T-helper 9 cell (primary cell): ENCODE data around the gene VWF.

Experiments
- DNase-seq: peaks from one replicate; pipeline ENCODE4 v3.0.0-alpha.2; 2020

VWF gene

GRCh38 chr12:5973461-5974115, 150.9 kb downstream of the VWF start:
- no peak for DNase-seq

- no peak for DNase-seq
Measured at GRCh38 chr12:5972387-5972786, 152.1 kb downstream of the VWF start.

GRCh38 chr12:5971194-5971850, 153.1 kb downstream of the VWF start:
- DNase-seq = no peak

DNA sequence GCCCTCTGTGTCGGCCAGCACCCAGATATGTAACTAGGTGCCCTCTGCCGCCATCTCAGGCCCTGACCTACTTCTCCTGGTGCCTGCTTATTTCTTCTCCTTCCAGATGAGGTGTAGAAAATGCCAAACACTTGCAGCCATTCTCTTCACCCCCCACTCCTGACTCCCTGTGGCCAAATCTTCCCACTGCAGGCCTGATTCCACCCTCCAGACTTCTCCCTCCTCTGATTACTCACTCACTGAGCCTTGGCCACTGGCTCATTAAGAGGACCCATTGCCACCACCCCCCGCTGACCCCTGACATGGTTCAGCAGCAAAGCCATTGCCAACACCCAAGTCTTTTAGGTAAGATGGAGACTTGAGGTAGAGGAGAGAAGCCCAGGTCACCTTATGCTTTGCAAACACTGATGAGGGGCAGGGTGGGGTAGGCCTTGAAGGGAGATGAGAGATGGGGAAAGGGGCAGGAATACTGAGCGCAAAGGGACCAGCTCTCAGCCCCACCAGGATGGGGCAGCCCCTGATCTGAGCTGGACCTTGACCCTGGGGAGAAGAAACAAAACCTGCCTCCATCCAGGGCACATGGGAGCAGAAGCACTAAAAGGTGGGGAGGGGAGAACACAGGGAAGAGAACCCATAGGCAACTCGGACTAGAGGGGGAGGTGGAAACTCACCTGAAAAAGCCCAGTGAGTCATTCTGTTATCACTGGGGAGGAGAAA, 154.3 kb downstream of the VWF start:
- no peak for DNase-seq

DNA sequence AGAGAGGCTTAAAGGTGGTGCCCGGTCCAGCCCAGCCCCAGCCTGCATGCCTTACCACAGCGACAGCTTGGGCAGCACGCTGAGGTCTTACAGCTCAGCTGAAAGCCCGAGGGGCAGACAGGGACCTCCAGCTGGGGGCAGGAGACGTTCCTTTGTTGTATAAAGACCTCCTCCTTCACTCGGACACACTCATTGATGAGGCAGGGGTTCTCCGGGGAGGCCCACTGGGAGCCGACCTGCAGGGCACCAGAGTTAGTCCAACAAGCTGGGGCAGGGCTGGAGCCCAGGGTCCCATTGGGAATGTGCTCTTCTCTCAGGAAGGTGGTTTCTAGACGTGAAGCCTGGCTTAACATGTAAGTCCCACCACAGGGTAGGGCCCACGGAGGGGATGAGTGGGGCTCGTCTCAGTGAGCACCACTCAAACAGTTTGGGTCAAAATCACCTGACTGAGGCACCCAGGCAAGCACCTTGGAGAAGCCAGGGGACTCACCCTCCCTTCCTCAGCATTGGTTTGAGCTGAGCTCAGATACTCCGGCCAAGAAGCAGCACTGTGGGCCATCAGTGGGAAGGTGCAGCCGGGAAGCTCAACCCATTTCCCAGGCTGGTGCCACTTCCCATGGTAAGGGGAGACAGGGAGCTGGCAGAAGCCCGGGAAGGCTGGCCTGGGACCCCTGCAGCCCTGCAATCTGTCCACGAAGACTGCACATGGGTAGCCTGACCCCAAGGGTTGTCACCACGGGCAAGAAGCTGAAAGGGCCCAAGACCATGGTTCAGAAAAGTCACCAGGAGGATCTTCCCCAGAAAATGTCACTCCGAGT, 155.1 kb downstream of the VWF start:
- DNase-seq = no peak

- DNase-seq = no peak
Measured at GRCh38 chr12:5967645-5968415, 156.6 kb downstream of the VWF start.

DNA sequence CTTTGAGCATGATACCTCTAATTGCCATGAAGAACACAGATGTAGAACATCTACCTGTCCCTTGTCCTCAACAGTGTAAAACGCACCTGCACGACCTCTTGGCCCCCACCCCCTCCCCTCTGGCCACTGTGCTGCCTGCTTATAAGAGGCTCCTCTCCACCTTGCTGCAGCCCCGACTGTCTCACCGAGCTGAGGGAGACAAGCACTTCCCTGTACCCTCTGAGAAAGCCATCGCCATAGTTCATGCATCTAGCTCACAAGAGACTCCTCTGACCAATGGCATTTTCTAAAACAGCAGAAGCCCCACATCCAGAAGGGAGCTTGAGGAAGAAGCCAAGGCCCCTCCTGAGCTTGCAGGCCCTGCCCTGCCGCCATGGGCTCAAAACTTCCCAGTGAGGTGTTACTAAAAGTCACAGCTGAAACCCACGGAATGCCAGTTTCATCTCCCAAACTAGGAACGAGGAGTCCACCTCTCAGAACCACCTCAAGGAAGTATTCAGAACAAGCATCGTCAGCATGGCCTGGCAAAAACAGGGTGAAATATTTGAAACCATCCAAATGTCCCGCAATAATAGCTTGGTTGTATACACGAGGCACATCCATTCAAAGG, 157.9 kb downstream of the VWF start:
- DNase-seq = no peak

DNA sequence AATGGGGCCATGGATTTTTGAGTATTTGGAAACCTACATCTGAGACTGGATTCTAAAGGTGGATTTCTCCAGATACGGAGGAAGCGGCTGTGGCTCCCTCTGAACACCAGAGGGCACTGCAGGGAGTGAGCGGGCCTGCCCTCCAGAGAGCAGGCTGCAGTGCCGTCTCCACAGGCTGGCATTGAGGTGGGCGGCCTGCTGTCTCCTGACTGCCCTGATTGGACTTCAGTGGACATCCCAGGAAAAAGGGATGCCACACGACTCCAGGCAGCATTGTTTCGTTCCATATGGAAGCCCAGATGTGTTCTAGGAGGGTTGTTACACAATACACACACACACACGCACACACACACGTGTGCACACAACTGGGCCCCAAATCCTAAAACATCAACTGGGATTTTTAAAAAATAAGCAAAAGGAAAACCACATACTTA, 158.5 kb downstream of the VWF start:
- peak; percentile 16 for DNase-seq

DNA sequence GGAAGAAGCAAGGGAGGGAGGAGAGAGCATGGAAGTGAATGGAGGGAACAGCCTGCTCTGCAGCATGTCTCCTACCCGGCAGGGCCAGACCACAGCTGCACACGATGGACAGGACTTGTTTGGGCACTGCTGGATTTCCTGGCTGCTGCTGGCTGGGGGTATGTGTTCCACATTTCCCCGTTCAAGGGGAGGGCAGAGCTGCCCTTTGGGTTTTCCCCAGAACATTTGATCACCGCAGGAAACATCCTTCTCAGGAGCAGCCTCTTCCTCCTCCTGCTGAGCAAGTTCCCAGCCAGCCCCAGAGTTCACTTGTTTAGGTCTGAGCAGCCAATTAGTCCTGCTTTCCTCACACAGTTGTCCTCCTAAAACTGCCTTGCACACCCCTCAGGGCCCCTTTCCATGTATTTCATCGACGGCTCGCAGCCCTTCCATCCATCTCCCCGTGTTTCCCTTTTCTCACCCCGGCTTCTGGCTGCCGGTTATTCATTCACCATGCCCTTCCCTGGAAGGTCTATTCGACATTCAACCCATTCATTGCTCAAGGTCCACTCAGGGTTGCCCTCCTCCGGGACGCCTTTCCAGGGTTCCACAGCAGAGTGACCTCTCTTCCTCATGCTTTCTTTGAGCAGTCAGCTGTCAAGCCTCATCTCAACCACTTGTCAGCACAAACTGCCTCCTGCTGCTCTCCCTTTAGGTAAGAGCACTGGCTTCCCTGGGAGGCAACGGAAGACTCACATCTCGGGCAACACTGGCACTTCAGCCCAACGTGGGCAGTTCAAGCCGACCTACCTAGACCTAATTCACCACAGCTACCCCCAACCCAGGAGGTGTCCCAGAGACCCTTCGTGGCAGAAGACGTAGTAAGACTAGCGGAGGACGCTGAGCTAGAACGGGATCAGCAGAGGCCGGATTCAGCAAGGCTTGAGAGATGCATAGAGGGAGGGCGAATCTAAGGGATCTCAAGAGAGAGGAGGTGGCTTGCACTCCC, 159.3 kb downstream of the VWF start:
- no peak for DNase-seq

DNA sequence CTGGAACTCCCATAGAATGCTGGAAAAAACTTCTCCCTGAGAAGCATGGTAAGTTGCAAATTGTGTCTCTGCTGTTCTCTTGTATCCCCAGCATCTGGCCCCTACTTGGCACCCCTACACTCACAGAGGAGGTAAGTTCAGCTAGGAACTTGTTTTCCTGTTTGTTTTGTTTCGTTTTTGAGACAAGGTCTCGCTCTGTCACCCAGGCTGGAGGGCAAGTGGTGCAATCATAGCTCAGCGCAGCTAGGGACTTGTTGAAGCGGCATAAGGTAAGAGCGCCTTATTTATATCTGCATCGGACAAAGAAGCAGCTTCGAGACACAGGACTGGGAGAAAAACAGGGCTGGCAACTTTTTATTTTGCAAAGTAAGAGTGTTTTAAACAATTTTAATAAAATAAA, 161.0 kb downstream of the VWF start:
- no peak for DNase-seq

GRCh38 chr12:5960783-5961182, 163.7 kb downstream of the VWF start:
- no peak for DNase-seq

- no peak for DNase-seq
Measured at GRCh38 chr12:5956987-5957386, 167.5 kb downstream of the VWF start.

DNA sequence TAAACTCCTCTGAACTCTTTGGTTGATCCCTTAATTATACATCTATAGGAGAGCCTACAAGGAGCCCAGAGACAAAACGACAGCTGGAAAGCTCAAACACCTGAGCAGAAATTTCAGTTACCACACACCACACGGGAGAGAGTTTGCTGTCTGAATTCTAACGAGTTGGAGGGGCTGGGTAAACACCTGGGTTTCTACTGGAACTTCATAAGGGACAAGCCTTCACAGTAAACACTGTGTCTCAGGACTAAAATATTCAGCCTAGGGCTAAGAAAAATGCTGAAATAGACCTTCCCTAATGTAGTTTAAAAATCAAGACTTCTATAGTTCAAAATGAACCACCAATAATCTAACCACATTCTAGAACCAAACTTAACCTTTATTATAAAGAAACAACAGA, 169.8 kb downstream of the VWF start:
- DNase-seq = no peak

DNA sequence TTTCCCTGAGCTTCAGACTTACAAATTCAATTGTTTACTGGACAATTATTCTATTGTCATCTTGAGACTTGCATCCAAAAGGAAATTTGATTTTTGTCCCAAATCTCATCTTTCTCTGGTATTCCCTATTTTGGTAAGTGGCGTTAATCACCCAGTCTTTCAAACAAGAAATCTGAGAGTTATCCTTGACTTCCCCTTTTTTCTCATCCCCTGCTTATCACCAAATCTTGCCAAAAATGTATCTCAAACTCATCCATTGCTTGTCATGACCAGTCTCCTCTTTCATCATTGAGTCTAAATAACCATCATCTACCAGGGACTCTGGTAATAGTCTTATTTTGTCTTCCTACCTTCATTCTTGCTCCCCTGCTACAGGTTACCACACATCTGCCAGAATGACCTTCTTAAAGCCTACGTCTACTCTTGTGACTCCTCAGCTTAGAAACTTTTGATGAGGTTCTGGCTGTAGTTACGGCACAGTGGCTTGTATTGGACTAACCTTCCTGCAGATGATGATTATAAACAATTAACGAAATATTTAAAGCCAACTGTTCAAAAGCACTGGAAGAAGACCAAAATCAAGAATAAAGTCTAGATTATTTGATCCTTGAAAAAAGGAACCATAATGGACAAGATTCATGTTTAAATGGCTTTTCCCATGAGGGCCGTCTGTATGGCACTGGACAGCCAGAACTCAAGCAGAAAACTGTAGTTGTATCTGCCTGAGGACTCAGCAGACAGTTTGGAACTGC, 170.5 kb downstream of the VWF start:
- DNase-seq = no peak

- no peak for DNase-seq
Measured at GRCh38 chr12:5952031-5952430, 172.4 kb downstream of the VWF start.

DNA sequence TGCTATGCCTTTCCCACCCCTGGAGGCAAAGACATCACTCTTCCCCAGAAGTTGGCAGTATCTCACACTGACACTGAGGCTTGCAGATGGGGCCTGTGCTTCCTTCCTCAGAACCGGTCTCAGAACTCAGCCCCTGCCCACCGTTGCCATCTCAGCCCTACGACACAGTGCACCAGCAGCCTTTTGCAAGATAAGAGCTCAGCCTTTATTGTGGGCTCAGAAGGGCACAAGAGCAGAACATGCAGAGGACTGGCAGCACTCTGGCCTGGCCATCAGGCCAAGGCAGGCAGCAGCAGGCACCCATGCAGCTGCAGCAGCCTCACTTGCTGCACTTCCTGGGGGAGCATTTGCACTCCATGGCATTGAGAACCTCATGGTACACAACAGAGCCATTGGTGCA, 175.8 kb downstream of the VWF start:
- no peak for DNase-seq

GRCh38 chr12:5947006-5947405, 177.5 kb downstream of the VWF start:
- DNase-seq = no peak

- no peak for DNase-seq
Measured at GRCh38 chr12:5946388-5946787, 178.1 kb downstream of the VWF start.

DNA sequence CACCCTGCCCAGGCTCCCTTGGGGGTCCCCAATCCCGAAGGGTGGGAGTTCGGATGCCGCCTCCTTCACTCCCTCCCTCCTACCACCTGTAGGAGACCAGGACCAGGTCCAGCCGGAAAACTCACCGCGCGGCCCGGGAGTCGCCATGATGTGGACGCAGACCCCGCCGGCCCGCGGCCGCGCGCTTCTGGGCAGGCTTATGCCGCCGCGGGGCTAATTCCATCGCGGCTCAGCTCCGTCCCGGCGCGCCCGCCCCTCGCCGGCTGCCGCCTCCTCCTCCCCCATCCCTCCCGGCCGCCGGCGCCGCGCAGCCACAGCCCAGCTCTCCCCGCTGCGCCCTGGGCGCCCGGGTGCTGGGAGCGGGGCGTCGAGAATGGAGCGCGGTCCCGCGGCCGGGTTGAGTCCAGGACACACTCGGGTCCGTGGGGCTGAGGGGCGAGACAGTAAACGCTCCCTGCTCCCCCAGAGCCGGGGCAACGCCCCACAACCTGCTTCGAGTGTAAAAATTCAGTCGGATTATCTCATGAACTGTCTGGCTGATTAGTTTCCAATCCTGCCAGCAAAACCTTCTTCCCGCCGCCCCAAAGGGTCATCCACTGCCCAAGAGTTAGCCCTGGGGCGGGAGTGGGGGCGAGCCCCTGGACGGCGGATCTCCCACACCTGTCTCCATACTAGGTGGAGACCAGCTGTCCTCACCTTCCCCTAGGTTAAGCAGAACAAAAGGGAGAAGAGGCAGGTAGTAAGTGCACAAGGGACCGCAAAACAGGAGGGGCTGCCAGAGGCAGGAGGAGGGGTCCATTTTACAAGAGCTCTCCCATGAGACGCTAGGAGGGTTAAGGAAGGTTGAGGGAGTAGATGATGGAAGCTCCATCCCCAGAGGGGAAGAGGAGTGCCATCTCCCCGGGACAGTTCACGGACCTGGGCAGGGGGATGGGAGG, 179.1 kb downstream of the VWF start, which contains the start of gene ANO2:
TSS of gene ANO2 (minus strand) at position 189 of the 938 bp plus-strand sequence. CDS start at position 147, 42 bp downstream.
- DNase-seq = no peak
